Measurements from ENCODE around the gene SRRM4.

Gene SRRM4

GRCh38 chr12:119122751-119123150 is 141.4 kb downstream of the SRRM4 start:
- DNase-seq, result no peak

- no peak for DNase-seq
Measured at GRCh38 chr12:119128527-119128926, 147.2 kb downstream of the SRRM4 start.

GRCh38 chr12:119129827-119130434 is 148.6 kb downstream of the SRRM4 start:
- no peak for DNase-seq

- no peak for DNase-seq
Measured at GRCh38 chr12:119130523-119130922, 149.2 kb downstream of the SRRM4 start.

- no peak for DNase-seq
Measured at GRCh38 chr12:119134284-119135072, 153.1 kb downstream of the SRRM4 start.

- DNase-seq, result no peak
Measured at GRCh38 chr12:119136811-119137410, 155.6 kb downstream of the SRRM4 start.

- DNase-seq, result no peak
Measured at GRCh38 chr12:119139448-119139847, 158.1 kb downstream of the SRRM4 start.

- no peak for DNase-seq
Measured at GRCh38 chr12:119145367-119145766, 164.0 kb downstream of the SRRM4 start.

- DNase-seq, result no peak
Measured at GRCh38 chr12:119147847-119148448, 166.6 kb downstream of the SRRM4 start.

GRCh38 chr12:119149270-119149669 is 167.9 kb downstream of the SRRM4 start:
- DNase-seq, result no peak

GRCh38 chr12:119151445-119152026 is 170.2 kb downstream of the SRRM4 start:
- no peak for DNase-seq

GRCh38 chr12:119153477-119154434 is 172.4 kb downstream of the SRRM4 start:
- peak; percentile 52 for DNase-seq

- DNase-seq, result no peak
Measured at GRCh38 chr12:119154435-119154818, 173.1 kb downstream of the SRRM4 start.

GRCh38 chr12:119156401-119157044 is 175.2 kb downstream of the SRRM4 start:
- DNase-seq, result no peak

GRCh38 chr12:119157528-119157927 is 176.2 kb downstream of the SRRM4 start:
- DNase-seq, result peak; percentile 73

- peak; percentile 50 for DNase-seq
Measured at GRCh38 chr12:119157978-119158377, 176.6 kb downstream of the SRRM4 start.

GRCh38 chr12:119158402-119158801 is 177.1 kb downstream of the SRRM4 start:
- DNase-seq, result peak; percentile 47

- no peak for DNase-seq
Measured at GRCh38 chr12:119159844-119160243, 178.5 kb downstream of the SRRM4 start.

GRCh38 chr12:119167902-119168301 is 186.6 kb downstream of the SRRM4 start:
- no peak for DNase-seq

- no peak for DNase-seq
Measured at GRCh38 chr12:119168721-119169120, 187.4 kb downstream of the SRRM4 start.

- DNase-seq, result no peak
Measured at GRCh38 chr12:119169150-119169549, 187.8 kb downstream of the SRRM4 start.

GRCh38 chr12:119171291-119171690 is 189.9 kb downstream of the SRRM4 start:
- no peak for DNase-seq
